PFSK-1 (cell line): ENCODE results near the gene LPIN2.

Experiments used
- FOXP2 ChIP-seq: optimal IDR thresholded peaks from 2 replicates; pipeline ENCODE3; 2011; ENCODE audit warnings: borderline replicate concordance, control low read depth, inconsistent platforms; ENCODE audit not compliant: insufficient read depth; ENCODE audit errors: extremely low read length, extremely low read depth
- POLR2AphosphoS5 ChIP-seq: IDR thresholded peaks from 2 replicates; pipeline ENCODE4 v1.6.1; 2012; ENCODE audit warnings: low read depth, mild to moderate bottlenecking, control low read depth, low read length, moderate library complexity
- SIN3A ChIP-seq: IDR thresholded peaks from 2 replicates; pipeline ENCODE4 v1.6.1; 2012; ENCODE audit warnings: mild to moderate bottlenecking, low read length, moderate library complexity, borderline replicate concordance; ENCODE audit not compliant: insufficient read depth
- TAF1 ChIP-seq: IDR thresholded peaks from 2 replicates; pipeline ENCODE4 v1.6.1; 2012; ENCODE audit warnings: low read length, control low read depth, borderline replicate concordance; ENCODE audit not compliant: insufficient read depth
- TF ChIP-seq, protein P1 (sequence below), 2 experiments: IDR thresholded peaks; 2 replicates each; pipeline versions ENCODE4 v1.6.1 to v1.8.0; 2011 to 2012; ENCODE audit warnings: low read depth in 2 of 2, low read length in 2 of 2, control low read depth in 1 of 2, inconsistent platforms in 1 of 2, mild to moderate bottlenecking in 1 of 2, moderate library complexity in 1 of 2; ENCODE audit not compliant: insufficient read depth in 1 of 2

The LPIN2 gene

DNA sequence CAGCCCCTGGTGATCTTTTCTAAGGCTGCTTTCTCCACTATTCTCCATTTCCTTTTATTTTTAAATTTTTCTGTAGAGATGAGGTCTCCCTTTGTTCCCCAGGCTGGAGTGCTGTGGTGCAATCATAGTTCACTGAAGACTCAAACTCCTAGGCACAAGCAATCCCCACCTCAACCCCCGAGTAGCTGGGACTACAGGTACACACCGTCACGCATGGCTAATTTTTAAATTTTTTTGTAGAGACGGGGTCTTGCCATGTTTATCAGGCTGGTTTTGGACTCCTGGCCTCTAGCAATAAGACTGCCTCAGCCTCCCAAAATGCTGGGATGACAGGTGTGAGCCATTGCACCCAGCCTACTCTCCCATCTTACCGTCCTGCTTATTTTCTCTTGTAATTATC, 22.7 kb upstream of the LPIN2 start:
- TF ChIP-seq, protein P1, sequence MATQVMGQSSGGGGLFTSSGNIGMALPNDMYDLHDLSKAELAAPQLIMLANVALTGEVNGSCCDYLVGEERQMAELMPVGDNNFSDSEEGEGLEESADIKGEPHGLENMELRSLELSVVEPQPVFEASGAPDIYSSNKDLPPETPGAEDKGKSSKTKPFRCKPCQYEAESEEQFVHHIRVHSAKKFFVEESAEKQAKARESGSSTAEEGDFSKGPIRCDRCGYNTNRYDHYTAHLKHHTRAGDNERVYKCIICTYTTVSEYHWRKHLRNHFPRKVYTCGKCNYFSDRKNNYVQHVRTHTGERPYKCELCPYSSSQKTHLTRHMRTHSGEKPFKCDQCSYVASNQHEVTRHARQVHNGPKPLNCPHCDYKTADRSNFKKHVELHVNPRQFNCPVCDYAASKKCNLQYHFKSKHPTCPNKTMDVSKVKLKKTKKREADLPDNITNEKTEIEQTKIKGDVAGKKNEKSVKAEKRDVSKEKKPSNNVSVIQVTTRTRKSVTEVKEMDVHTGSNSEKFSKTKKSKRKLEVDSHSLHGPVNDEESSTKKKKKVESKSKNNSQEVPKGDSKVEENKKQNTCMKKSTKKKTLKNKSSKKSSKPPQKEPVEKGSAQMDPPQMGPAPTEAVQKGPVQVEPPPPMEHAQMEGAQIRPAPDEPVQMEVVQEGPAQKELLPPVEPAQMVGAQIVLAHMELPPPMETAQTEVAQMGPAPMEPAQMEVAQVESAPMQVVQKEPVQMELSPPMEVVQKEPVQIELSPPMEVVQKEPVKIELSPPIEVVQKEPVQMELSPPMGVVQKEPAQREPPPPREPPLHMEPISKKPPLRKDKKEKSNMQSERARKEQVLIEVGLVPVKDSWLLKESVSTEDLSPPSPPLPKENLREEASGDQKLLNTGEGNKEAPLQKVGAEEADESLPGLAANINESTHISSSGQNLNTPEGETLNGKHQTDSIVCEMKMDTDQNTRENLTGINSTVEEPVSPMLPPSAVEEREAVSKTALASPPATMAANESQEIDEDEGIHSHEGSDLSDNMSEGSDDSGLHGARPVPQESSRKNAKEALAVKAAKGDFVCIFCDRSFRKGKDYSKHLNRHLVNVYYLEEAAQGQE (IDR thresholded peaks at IDR 0.05; ENCODE audit: insufficient read depth in 1 of 2, low read depth in 2 of 2, low read length in 2 of 2), result no peak
- TF ChIP-seq SIN3A, result no peak
- TF ChIP-seq TAF1, result no peak
- no peak for TF ChIP-seq FOXP2
- TF ChIP-seq POLR2AphosphoS5, result no peak

DNA sequence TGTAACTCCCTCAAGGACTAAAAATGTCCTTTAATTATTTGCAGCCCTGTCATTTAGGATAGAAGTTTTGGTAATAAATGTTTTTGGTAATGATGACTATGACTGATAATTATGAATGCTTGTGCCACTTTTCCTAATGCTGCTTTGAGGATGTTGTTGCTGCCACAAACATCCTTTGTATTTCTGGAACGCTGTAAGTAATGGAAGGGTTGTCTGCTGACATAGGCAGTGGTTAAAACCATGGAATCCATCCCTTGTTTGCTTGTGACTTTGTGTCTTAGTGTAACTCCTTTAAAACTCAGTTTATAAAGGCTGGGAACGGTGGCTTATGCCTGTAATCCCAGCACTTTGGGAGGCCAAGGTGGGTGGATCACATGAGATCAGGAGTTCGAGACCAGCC, 19.8 kb upstream of the LPIN2 start:
- TF ChIP-seq SIN3A, result no peak
- no peak for TF ChIP-seq FOXP2
- TF ChIP-seq TAF1, result no peak
- TF ChIP-seq, protein P1 (IDR thresholded peaks at IDR 0.05; ENCODE audit: insufficient read depth in 1 of 2, low read depth in 2 of 2, low read length in 2 of 2), result no peak
- no peak for TF ChIP-seq POLR2AphosphoS5

DNA sequence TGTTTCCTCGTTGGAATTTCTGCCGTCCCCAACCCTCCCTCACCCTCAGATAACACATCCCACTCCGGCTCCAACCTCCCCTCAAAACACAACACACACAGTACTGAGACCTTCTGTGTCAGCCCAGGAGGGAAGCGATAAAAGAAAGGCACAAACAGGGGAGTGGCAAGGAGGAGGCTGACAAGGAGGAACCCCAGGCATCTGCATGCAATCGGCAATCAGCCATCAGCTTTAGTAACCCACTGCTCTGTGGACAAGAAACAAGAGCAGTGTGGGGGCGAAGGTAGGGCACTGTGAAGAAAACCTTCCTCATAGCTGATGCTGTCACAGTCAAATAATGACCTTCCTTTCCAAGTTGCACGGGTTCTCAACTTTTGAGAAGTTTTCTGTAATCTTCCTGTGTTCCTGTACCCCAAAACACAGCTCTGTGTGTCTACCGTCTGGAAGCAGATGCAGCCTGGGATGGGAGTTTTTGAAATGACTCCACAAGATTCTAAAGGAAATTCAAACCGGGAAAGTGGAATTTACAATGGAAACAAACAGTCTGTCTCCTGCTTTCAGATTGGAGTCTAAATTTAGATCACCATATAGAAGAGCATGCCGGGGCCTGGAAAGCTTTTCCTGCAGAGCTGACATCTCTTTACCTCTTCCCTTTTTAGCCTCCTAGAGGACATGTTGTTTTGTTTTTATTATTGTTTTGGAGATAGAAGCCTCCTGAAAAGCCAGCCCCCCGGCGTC, 16.4 kb upstream of the LPIN2 start:
- TF ChIP-seq TAF1 (no peak), POLR2AphosphoS5 (no peak), SIN3A (no peak), FOXP2 (no peak)
- TF ChIP-seq, protein P1 (IDR thresholded peaks at IDR 0.05; ENCODE audit: insufficient read depth in 1 of 2, low read depth in 2 of 2, low read length in 2 of 2), result no peak

DNA sequence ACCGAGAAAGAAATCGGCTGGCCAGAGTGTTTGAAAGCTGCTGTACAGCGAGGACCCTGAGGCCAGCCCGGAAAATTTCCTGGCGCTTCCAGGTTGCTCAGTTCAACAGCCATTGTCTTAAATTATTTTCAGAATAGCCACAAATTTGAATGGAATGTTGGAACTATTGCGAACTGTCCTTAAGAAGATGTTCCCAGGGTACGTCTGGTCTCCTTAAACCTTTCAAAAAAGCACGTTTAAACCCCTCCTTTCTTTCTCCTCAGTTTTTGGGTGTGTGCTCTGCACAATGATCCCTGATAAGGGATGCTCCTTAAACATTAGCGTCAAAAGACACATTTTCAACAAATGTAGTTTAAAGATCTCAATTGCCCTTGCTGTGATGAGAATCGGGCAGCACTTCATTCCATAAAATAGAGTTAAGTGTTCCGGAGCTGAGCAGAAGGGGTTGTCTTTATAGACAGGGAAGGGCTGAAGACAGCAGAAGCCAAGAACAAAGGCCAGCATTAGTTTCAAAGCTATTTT, 14.5 kb upstream of the LPIN2 start:
- TF ChIP-seq, protein P1 (IDR thresholded peaks at IDR 0.05; ENCODE audit: insufficient read depth in 1 of 2, low read depth in 2 of 2, low read length in 2 of 2), result no peak
- TF ChIP-seq POLR2AphosphoS5 (no peak), SIN3A (no peak), FOXP2 (no peak), TAF1 (no peak)
